Stimulated activated naive CD8-positive, alpha-beta T cell treated with anti-CD3 and anti-CD28 coated beads, Interleukin-15, Interleukin-2, amounts not matched to agents 100 ng/mL and 50 ng/mL, for 24 hours (primary cell): Measurements from ENCODE around the gene GNB5.

ENCODE experiments used
- H3K27ac Mint-ChIP-seq: one replicate; pipeline ENCODE4 v1.8.0; 2021; ENCODE audit warnings: mild to moderate bottlenecking, mixed read lengths
- H3K27me3 Mint-ChIP-seq: one replicate; pipeline ENCODE4 v1.8.0; 2021; ENCODE audit warnings: mixed read lengths
- H3K36me3 Mint-ChIP-seq: one replicate; pipeline ENCODE4 v1.8.0; 2021; ENCODE audit warnings: low read depth, mixed read lengths
- H3K4me1 Mint-ChIP-seq: one replicate; pipeline ENCODE4 v1.8.0; 2021; ENCODE audit warnings: low read depth, mixed read lengths
- H3K4me3 Mint-ChIP-seq: one replicate; pipeline ENCODE4 v1.8.0; 2021; ENCODE audit warnings: mild to moderate bottlenecking, mixed read lengths
- H3K9me3 Mint-ChIP-seq: one replicate; pipeline ENCODE4 v1.8.0; 2021; ENCODE audit warnings: mixed read lengths

Gene GNB5

GRCh38 chr15:52220251-52220650 is 29.1 kb upstream of the GNB5 start:
- Mint-ChIP-seq H3K4me3 (no peak overlapping the region), H3K27me3 (no peaks in the 10 kb centered on the region), H3K4me1 (peaks cover 20% of the 10 kb centered on the region), H3K27ac (no peak overlapping the region), H3K9me3 (no peaks in the 10 kb centered on the region), H3K36me3 (no peaks in the 10 kb centered on the region)

DNA sequence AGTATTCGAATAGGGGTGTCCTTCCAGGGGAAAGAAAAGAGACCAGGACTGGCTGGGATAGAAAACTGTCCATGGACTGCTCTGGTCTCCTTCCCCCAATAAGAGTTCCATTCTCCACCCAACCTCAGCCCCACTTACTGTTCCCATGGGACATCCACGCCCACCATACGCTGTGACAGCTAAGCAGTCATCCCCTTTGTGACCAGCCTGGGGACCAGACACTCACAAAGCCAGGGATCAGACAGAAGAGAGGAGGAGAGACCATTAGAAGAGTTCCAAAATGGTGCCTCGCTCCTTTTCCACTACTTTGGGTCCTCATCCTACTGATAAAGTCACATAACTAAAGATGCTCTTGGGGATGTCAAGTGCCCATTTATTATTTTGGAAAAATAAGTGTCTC is 27.6 kb upstream of the GNB5 start:
- H3K4me3 Mint-ChIP-seq, result no peak overlapping the region

GRCh38 chr15:52218371-52218770 is 27.2 kb upstream of the GNB5 start:
- no peaks in the 10 kb centered on the region for H3K9me3 Mint-ChIP-seq

More for the DNA sequence above, 27.6 kb upstream of the GNB5 start:
- Mint-ChIP-seq H3K27me3 (no peaks in the 10 kb centered on the region), H3K27ac (no peak overlapping the region), H3K9me3 (no peaks in the 10 kb centered on the region), H3K4me1 (peaks cover 20% of the 10 kb centered on the region), H3K36me3 (no peaks in the 10 kb centered on the region)

GRCh38 chr15:52217186-52217585 is 26.0 kb upstream of the GNB5 start:
- Mint-ChIP-seq H3K9me3 (no peaks in the 10 kb centered on the region), H3K4me1 (peaks cover 15% of the 10 kb centered on the region), H3K36me3 (no peaks in the 10 kb centered on the region), H3K27ac (no peak overlapping the region), H3K27me3 (no peaks in the 10 kb centered on the region), H3K4me3 (no peak overlapping the region)

More at GRCh38 chr15:52218371-52218770, 27.2 kb upstream of the GNB5 start:
- Mint-ChIP-seq H3K27ac (no peak overlapping the region), H3K4me3 (no peak overlapping the region), H3K36me3 (no peaks in the 10 kb centered on the region), H3K27me3 (no peaks in the 10 kb centered on the region), H3K4me1 (peaks cover 20% of the 10 kb centered on the region)

GRCh38 chr15:52214553-52214952 is 23.4 kb upstream of the GNB5 start:
- Mint-ChIP-seq H3K4me3 (no peak overlapping the region), H3K27ac (no peak overlapping the region), H3K27me3 (no peaks in the 10 kb centered on the region), H3K4me1 (no peaks in the 10 kb centered on the region), H3K9me3 (no peaks in the 10 kb centered on the region), H3K36me3 (no peaks in the 10 kb centered on the region)

DNA sequence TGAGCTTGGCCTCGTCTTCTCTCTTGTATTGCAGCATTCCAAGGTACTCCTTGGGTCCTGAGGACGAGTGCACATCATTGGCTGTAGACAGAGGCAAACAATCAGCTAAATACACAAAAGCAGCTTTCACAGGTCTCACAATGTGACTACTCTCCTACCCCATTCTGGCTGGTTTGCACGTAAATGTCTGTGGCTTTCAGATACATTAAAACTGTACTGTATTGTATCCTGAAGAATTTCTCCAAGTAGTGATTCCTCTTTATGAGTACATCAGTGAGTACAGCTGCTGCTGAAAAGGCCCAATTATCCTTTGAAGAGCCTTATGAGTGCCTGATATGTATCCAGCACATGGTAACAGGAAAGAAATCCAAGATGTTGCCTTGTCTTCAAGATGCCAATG is 22.0 kb upstream of the GNB5 start:
- H3K27ac Mint-ChIP-seq, result no peak overlapping the region
- no peaks in the 10 kb centered on the region for H3K4me1 Mint-ChIP-seq
- H3K9me3 Mint-ChIP-seq, result no peaks in the 10 kb centered on the region
- H3K27me3 Mint-ChIP-seq, result no peaks in the 10 kb centered on the region
- H3K4me3 Mint-ChIP-seq, result no peak overlapping the region
- H3K36me3 Mint-ChIP-seq, result no peaks in the 10 kb centered on the region

DNA sequence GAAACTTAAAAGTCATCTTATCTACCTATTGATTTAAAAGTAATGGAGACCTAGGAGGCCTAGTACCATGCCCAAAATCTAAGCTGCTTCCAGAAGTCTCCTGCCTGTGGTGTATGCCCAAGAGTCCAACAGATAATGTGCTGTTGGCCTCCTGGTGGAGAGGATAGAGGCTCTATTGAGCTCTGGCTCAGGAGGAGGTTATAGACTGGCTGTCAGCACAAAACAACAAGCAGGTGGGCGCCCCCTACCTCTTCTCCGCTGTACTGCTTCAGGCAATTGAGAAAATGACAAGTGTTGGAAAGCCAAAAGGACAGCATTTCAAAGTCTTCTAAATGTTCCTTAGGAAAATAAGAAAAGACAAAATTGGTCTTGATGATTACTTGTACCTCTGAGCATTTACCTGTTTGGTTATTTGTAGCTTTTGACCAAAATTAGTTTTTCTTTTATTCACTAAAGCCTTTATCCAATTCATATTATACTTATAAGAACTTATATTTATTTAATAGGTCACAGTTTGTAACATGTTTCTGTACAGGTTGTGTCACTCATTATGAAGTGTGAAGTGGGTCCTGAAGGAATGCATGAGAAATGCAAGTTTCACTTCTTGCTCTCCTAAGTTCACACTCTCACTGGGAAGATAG is 17.2 kb upstream of the GNB5 start:
- Mint-ChIP-seq H3K27ac (no peak overlapping the region), H3K9me3 (no peaks in the 10 kb centered on the region), H3K4me1 (no peaks in the 10 kb centered on the region), H3K27me3 (no peaks in the 10 kb centered on the region), H3K36me3 (no peaks in the 10 kb centered on the region), H3K4me3 (no peak overlapping the region)

DNA sequence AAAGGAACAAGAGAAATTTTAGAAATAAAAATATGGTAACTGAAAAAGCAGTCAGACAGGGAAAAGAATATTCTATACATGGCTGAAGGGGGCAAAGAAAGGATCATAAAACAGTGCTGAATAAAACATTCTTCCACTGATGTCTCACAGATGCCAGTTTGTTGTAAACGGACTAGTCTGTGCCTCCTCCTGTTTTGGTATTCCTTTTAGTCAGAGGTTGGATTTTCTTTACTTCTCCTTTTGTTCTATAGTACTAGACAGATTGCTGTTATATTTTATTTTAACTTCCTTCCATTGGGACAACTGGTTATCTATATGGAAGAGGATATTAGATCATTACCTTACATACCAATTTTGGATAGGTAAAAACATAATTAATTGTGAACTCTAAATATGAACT is 16.0 kb upstream of the GNB5 start:
- H3K4me3 Mint-ChIP-seq, result no peak overlapping the region
- H3K27ac Mint-ChIP-seq, result no peak overlapping the region

DNA sequence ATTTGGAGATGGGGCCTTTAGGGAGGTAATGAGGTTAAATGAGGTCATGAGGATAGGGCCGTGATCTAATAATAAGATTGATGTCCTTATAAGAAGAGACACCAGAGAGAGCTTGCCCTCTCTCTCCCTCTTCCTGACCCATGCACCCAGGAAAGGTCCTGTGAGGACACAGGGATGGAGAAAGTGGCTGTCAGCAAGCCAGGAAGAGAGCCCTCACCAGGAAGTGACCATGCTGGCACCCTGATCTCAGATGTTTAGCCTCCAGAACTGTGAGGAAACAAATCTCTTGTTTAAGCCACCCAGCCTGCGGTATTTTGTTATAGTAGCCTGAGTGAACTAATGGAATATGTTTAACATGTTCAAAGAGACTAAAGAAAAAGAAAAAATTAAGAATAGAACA is 15.3 kb upstream of the GNB5 start:
- H3K4me3 Mint-ChIP-seq, result no peak overlapping the region
- no peaks in the 10 kb centered on the region for H3K36me3 Mint-ChIP-seq
- H3K4me1 Mint-ChIP-seq, result no peaks in the 10 kb centered on the region
- H3K9me3 Mint-ChIP-seq, result no peaks in the 10 kb centered on the region
- H3K27ac Mint-ChIP-seq, result no peak overlapping the region
- no peaks in the 10 kb centered on the region for H3K27me3 Mint-ChIP-seq

More for the DNA sequence above, 16.0 kb upstream of the GNB5 start:
- H3K27me3 Mint-ChIP-seq, result no peaks in the 10 kb centered on the region
- no peaks in the 10 kb centered on the region for H3K36me3 Mint-ChIP-seq
- no peaks in the 10 kb centered on the region for H3K4me1 Mint-ChIP-seq
- H3K9me3 Mint-ChIP-seq, result no peaks in the 10 kb centered on the region

- Mint-ChIP-seq H3K27me3 (no peaks in the 10 kb centered on the region), H3K27ac (no peak overlapping the region), H3K36me3 (no peaks in the 10 kb centered on the region), H3K4me3 (no peak overlapping the region), H3K9me3 (no peaks in the 10 kb centered on the region), H3K4me1 (no peaks in the 10 kb centered on the region)
Measured at GRCh38 chr15:52204657-52205056, 13.5 kb upstream of the GNB5 start.

DNA sequence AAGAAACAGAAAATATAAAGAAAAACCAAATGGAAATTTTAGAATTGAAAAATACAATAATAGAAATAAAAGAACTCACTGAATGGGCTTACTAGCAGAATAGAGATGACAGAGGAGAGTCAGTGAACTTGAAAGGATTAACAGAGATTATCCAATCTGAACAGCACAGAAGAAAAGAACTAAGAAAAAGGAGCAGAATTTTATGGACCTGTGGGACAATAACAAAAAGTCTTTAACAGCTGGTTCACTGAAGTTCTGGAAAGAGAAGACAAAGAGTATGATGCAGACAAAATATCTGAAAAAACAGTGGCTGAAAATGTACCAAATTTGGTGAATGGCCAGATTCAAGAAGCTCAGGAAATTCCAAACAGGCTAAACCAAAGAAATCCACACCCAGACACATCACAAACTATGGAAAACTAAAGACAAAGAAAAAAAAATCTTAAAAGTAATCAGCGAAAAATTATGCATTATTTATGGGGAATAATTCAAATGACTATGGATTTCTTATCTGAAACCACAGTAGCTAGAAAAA is 9.7 kb upstream of the GNB5 start:
- Mint-ChIP-seq H3K27me3 (no peaks in the 10 kb centered on the region), H3K9me3 (no peaks in the 10 kb centered on the region), H3K36me3 (no peaks in the 10 kb centered on the region), H3K27ac (no peak overlapping the region), H3K4me1 (no peaks in the 10 kb centered on the region), H3K4me3 (no peak overlapping the region)

GRCh38 chr15:52199271-52199670 is 8.1 kb upstream of the GNB5 start:
- no peak overlapping the region for H3K4me3 Mint-ChIP-seq
- no peak overlapping the region for H3K27ac Mint-ChIP-seq
- H3K36me3 Mint-ChIP-seq, result no peaks in the 10 kb centered on the region
- no peaks in the 10 kb centered on the region for H3K4me1 Mint-ChIP-seq
- no peaks in the 10 kb centered on the region for H3K27me3 Mint-ChIP-seq
- no peaks in the 10 kb centered on the region for H3K9me3 Mint-ChIP-seq

GRCh38 chr15:52196891-52197290 is 5.7 kb upstream of the GNB5 start:
- no peak overlapping the region for H3K4me3 Mint-ChIP-seq
- H3K36me3 Mint-ChIP-seq, result no peaks in the 10 kb centered on the region
- no peaks in the 10 kb centered on the region for H3K4me1 Mint-ChIP-seq
- H3K27me3 Mint-ChIP-seq, result no peaks in the 10 kb centered on the region
- H3K27ac Mint-ChIP-seq, result no peak overlapping the region
- H3K9me3 Mint-ChIP-seq, result no peaks in the 10 kb centered on the region

GRCh38 chr15:52193791-52194190 is 2.6 kb upstream of the GNB5 start:
- Mint-ChIP-seq H3K4me1 (no peaks in the 10 kb centered on the region), H3K27me3 (no peaks in the 10 kb centered on the region), H3K4me3 (no peak overlapping the region), H3K9me3 (no peaks in the 10 kb centered on the region), H3K27ac (no peak overlapping the region), H3K36me3 (no peaks in the 10 kb centered on the region)

DNA sequence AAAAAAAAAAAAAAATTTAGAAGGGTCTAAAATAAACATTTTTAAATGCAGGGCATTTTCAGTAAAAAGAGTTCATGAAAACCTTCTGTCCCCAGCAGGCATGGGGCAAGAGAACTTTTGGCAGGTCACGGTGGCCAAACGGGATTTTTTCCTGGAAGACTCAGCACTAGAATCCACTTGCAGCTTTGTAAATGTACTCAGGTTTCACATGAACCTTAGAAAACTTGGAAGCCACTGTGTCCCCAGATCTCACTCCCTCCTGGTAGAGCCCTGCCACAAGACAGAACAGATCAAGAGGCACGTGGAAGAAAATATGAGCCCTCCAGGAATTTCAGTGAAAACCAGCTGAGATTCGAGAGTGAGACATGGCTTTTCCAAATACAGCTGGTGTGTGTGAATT is 2.1 kb upstream of the GNB5 start:
- no peaks in the 10 kb centered on the region for H3K9me3 Mint-ChIP-seq
- H3K4me3 Mint-ChIP-seq, result no peak overlapping the region
- H3K27me3 Mint-ChIP-seq, result no peaks in the 10 kb centered on the region
- H3K36me3 Mint-ChIP-seq, result no peaks in the 10 kb centered on the region
- no peaks in the 10 kb centered on the region for H3K4me1 Mint-ChIP-seq
- H3K27ac Mint-ChIP-seq, result no peak overlapping the region
